Neural cell (in vitro differentiated cells): ENCODE data around the gene TCEA3. TPM values are rescaled to one million over a fixed set of nuclear protein-coding genes. Genes with fewer than 3 reads are reported as not detected.

Experiments used
- H2AFZ ChIP-seq: fragments of 200-600, 300-800 bp; sonication (generic), shearing (Covaris generic); 2 replicates; pipeline ENCODE4 v1.6.0; 2014; ENCODE audit warnings: low read depth, mild to moderate bottlenecking, antibody characterized with exemption, low read length, moderate library complexity
- H3F3A ChIP-seq: fragments of 200-600 bp; shearing (Covaris generic); 2 replicates; pipeline ENCODE4 v1.6.1; 2016; ENCODE audit warnings: mild to moderate bottlenecking, moderate library complexity, mixed read lengths, antibody characterized with exemption, low read length; ENCODE audit not compliant: insufficient read depth, poor library complexity, severe bottlenecking
- H3K27ac ChIP-seq: fragments of 200-600, 300-800 bp; sonication (generic), shearing (Covaris generic); 2 replicates; pipeline ENCODE4 v1.5.1; 2014; ENCODE audit warnings: mild to moderate bottlenecking, low read length, moderate library complexity
- H3K27me3 ChIP-seq: fragments of 300-800, 200-600 bp; sonication (generic), shearing (Covaris generic); 2 replicates; pipeline ENCODE4 v1.6.0; 2014; ENCODE audit warnings: mild to moderate bottlenecking, low read depth, low read length, moderate library complexity; ENCODE audit not compliant: insufficient read depth
- H3K36me3 ChIP-seq: fragments of 300-800, 200-600 bp; sonication (generic), shearing (Covaris generic); 2 replicates; pipeline ENCODE4 v1.5.1; 2014; ENCODE audit warnings: mild to moderate bottlenecking, antibody characterized with exemption, low read length, moderate library complexity; ENCODE audit not compliant: insufficient read depth
- H3K4me2 ChIP-seq: fragments of 300-800, 200-600 bp; sonication (generic), shearing (Covaris generic); 2 replicates; pipeline ENCODE4 v1.6.0; 2014; ENCODE audit warnings: mild to moderate bottlenecking, low read length
- H3K4me3 ChIP-seq: fragments of 300-800, 200-600 bp; sonication (generic), shearing (Covaris generic); 2 replicates; pipeline ENCODE4 v1.5.1; 2014; ENCODE audit warnings: mild to moderate bottlenecking, low read length, moderate library complexity
- H3K79me2 ChIP-seq: fragments of 200-600 bp; shearing (Covaris generic); replicated peaks from 2 replicates; pipeline ENCODE4 v1.6.0; 2014; ENCODE audit warnings: mild to moderate bottlenecking, low read length, moderate library complexity; ENCODE audit not compliant: insufficient read depth
- H3K9ac ChIP-seq: fragments of 300-800, 200-600 bp; sonication (generic), shearing (Covaris generic); 2 replicates; pipeline ENCODE4 v1.6.1; 2016; ENCODE audit warnings: mild to moderate bottlenecking, low read length, mixed read lengths
- H3K9me2 ChIP-seq: fragments of 200-600 bp; shearing (Covaris generic); 2 replicates; pipeline ENCODE4 v1.6.1; 2016; ENCODE audit warnings: mild to moderate bottlenecking, low read length, mixed read lengths; ENCODE audit not compliant: insufficient read depth
- H3K9me3 ChIP-seq: fragments of 200-600, 300-800 bp; sonication (generic), shearing (Covaris generic); 2 replicates; pipeline ENCODE4 v1.6.1; 2016; ENCODE audit warnings: mild to moderate bottlenecking, mixed run types, low read length, moderate library complexity, mixed read lengths
- H4K20me1 ChIP-seq: fragments of 200-600 bp; shearing (Covaris generic); 2 replicates; pipeline ENCODE4 v1.6.1; 2016; ENCODE audit warnings: mild to moderate bottlenecking, mixed run types; ENCODE audit not compliant: insufficient read depth
- CTCF ChIP-seq: fragments of 450-650 bp; IDR thresholded peaks from 2 replicates; pipeline ENCODE4 v1.5.1; 2014; ENCODE audit warnings: antibody characterized with exemption, mild to moderate bottlenecking, moderate library complexity; ENCODE audit not compliant: poor library complexity, severe bottlenecking
- EP300 ChIP-seq: fragments of 450-650 bp; conservative IDR thresholded peaks from 2 replicates; pipeline ENCODE4 v1.6.1; 2014; ENCODE audit warnings: antibody characterized with exemption, mild to moderate bottlenecking, moderate library complexity; ENCODE audit not compliant: poor library complexity, severe bottlenecking
- EZH2 ChIP-seq: fragments of 200-600, 300-800 bp; shearing (Covaris generic), sonication (generic); IDR thresholded peaks from 2 replicates; pipeline ENCODE4 v1.6.1; 2014; ENCODE audit warnings: antibody characterized with exemption, low read length, borderline replicate concordance, mild to moderate bottlenecking; ENCODE audit not compliant: insufficient read depth, poor library complexity, severe bottlenecking
- MXI1 ChIP-seq: fragments of 450-650 bp; conservative IDR thresholded peaks from 2 replicates; pipeline ENCODE4 v1.6.1; 2014; ENCODE audit warnings: antibody characterized with exemption, mild to moderate bottlenecking; ENCODE audit not compliant: poor library complexity, severe bottlenecking
- POLR2AphosphoS5 ChIP-seq: IDR thresholded peaks from 2 replicates; pipeline ENCODE4 v1.6.1; 2012
- RAD21 ChIP-seq: fragments of 450-650 bp; conservative IDR thresholded peaks from 2 replicates; pipeline ENCODE4 v1.6.1; 2014; ENCODE audit warnings: antibody characterized with exemption, mild to moderate bottlenecking, moderate library complexity
- SMC3 ChIP-seq: fragments of 450-650 bp; conservative IDR thresholded peaks from 2 replicates; pipeline ENCODE4 v1.6.1; 2014; ENCODE audit warnings: antibody characterized with exemption, mild to moderate bottlenecking, moderate library complexity; ENCODE audit not compliant: poor library complexity
- TAF1 ChIP-seq: IDR thresholded peaks from 2 replicates; pipeline ENCODE4 v1.6.1; 2012; ENCODE audit warnings: low read depth
- polyA plus RNA-seq: library from polyadenylated mRNA; depleted of rRNA; stranded (reverse); fragments of >200 nt; gene quantifications from 2 replicates; pipeline ENCODE4 v1.2.3, GENCODE V29; 2014
- TF ChIP-seq, protein P1 (sequence below): IDR thresholded peaks from 2 replicates; pipeline ENCODE4 v1.6.1; 2012; ENCODE audit warnings: borderline replicate concordance

TCEA3 gene
- polyA plus RNA-seq, 1 donor from 2014 or later, result not detected

- no peaks in the 10 kb centered on the region for H3K9me2 ChIP-seq
- no peaks in the 10 kb centered on the region for H3K27me3 ChIP-seq
- TF ChIP-seq MXI1 (no peak), POLR2AphosphoS5 (no peak), EZH2 (no peak), TAF1 (no peak), SMC3 (no peak), RAD21 (no peak), CTCF (no peak), EP300 (no peak)
- TF ChIP-seq, protein P1, sequence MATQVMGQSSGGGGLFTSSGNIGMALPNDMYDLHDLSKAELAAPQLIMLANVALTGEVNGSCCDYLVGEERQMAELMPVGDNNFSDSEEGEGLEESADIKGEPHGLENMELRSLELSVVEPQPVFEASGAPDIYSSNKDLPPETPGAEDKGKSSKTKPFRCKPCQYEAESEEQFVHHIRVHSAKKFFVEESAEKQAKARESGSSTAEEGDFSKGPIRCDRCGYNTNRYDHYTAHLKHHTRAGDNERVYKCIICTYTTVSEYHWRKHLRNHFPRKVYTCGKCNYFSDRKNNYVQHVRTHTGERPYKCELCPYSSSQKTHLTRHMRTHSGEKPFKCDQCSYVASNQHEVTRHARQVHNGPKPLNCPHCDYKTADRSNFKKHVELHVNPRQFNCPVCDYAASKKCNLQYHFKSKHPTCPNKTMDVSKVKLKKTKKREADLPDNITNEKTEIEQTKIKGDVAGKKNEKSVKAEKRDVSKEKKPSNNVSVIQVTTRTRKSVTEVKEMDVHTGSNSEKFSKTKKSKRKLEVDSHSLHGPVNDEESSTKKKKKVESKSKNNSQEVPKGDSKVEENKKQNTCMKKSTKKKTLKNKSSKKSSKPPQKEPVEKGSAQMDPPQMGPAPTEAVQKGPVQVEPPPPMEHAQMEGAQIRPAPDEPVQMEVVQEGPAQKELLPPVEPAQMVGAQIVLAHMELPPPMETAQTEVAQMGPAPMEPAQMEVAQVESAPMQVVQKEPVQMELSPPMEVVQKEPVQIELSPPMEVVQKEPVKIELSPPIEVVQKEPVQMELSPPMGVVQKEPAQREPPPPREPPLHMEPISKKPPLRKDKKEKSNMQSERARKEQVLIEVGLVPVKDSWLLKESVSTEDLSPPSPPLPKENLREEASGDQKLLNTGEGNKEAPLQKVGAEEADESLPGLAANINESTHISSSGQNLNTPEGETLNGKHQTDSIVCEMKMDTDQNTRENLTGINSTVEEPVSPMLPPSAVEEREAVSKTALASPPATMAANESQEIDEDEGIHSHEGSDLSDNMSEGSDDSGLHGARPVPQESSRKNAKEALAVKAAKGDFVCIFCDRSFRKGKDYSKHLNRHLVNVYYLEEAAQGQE, result no peak
- no peaks in the 10 kb centered on the region for H3F3A ChIP-seq
- H4K20me1 ChIP-seq, result no peaks in the 10 kb centered on the region
- H2AFZ ChIP-seq, result no peak overlapping the region
- H3K4me2 ChIP-seq, result no peak overlapping the region
- no peak overlapping the region for H3K27ac ChIP-seq
- no peaks in the 10 kb centered on the region for H3K79me2 ChIP-seq
- no peaks in the 10 kb centered on the region for H3K36me3 ChIP-seq
- no peaks in the 10 kb centered on the region for H3K9me3 ChIP-seq
- no peak overlapping the region for H3K4me3 ChIP-seq
- H3K9ac ChIP-seq, result no peak overlapping the region
These were observed 70.3 kb downstream of the TCEA3 start for GRCh38 chr1:23354245-23354644.

- TF ChIP-seq CTCF (no peak), SMC3 (no peak), TAF1 (no peak), EP300 (no peak), EZH2 (no peak), MXI1 (no peak), RAD21 (no peak), POLR2AphosphoS5 (no peak)
- TF ChIP-seq, protein P1, result no peak
- H4K20me1 ChIP-seq, result no peaks in the 10 kb centered on the region
- H2AFZ ChIP-seq, result no peak overlapping the region
- H3K79me2 ChIP-seq, result no peaks in the 10 kb centered on the region
- H3K4me2 ChIP-seq, result no peak overlapping the region
- no peaks in the 10 kb centered on the region for H3F3A ChIP-seq
- H3K36me3 ChIP-seq, result no peaks in the 10 kb centered on the region
- no peaks in the 10 kb centered on the region for H3K9me2 ChIP-seq
- H3K9me3 ChIP-seq, result no peaks in the 10 kb centered on the region
- H3K27me3 ChIP-seq, result no peaks in the 10 kb centered on the region
- no peak overlapping the region for H3K27ac ChIP-seq
- H3K4me3 ChIP-seq, result no peak overlapping the region
- H3K9ac ChIP-seq, result no peak overlapping the region
These were observed 72.4 kb downstream of the TCEA3 start for GRCh38 chr1:23352096-23352695.
